GM19328 (cell line): ENCODE data around the gene PANX1.
"Not testable (repeated sequence)": the region's sequence is repeated elsewhere in the genome, so short reads cannot be mapped to it uniquely, and the experiment has no call there.

ENCODE experiments used
- ATAC-seq: cut with Tn5 transposase; IDR thresholded peaks from one replicate; pipeline ENCODE4 v1.9.1; 2021; ENCODE audit warnings: mild to moderate bottlenecking, moderate library complexity; ENCODE audit not compliant: unreplicated experiment

The PANX1 gene

GRCh38 chr11:94128746-94129511 is at the start of gene PANX1:
PANX1 (plus strand) TSS chr11:94128841; CDS start chr11:94129313, 472 bp downstream.
- ATAC-seq: peak; percentile 88

GRCh38 chr11:94084164-94084563 is 44.5 kb upstream of the PANX1 start:
- ATAC-seq: no peak

- no peak for ATAC-seq
Observed at GRCh38 chr11:94088906-94089305, 39.7 kb upstream of the PANX1 start.

- ATAC-seq: no peak
Observed at GRCh38 chr11:94089341-94089740, 39.3 kb upstream of the PANX1 start.

GRCh38 chr11:94090401-94090800 is 38.2 kb upstream of the PANX1 start:
- ATAC-seq: no peak

GRCh38 chr11:94091091-94091490 is 37.5 kb upstream of the PANX1 start:
- ATAC-seq: no peak

- ATAC-seq: no peak
Observed at GRCh38 chr11:94100253-94100652, 28.4 kb upstream of the PANX1 start.

GRCh38 chr11:94103471-94103870 is 25.2 kb upstream of the PANX1 start:
- no peak for ATAC-seq

- no peak for ATAC-seq
Observed at GRCh38 chr11:94104734-94105133, 23.9 kb upstream of the PANX1 start.

GRCh38 chr11:94106716-94107115 is 21.9 kb upstream of the PANX1 start:
- ATAC-seq: no peak

- no peak for ATAC-seq
Observed at GRCh38 chr11:94107363-94107762, 21.3 kb upstream of the PANX1 start.

- ATAC-seq: no peak
Observed at GRCh38 chr11:94111241-94111640, 17.4 kb upstream of the PANX1 start.

- no peak for ATAC-seq
Observed at GRCh38 chr11:94111660-94112059, 17.0 kb upstream of the PANX1 start.

GRCh38 chr11:94112206-94112953 is 16.3 kb upstream of the PANX1 start:
- no peak for ATAC-seq

GRCh38 chr11:94117197-94117574 is 11.5 kb upstream of the PANX1 start:
- no peak for ATAC-seq

GRCh38 chr11:94117871-94118270 is 10.8 kb upstream of the PANX1 start:
- no peak for ATAC-seq

- ATAC-seq: not testable (repeated sequence)
Observed at GRCh38 chr11:94119676-94120075, 9.0 kb upstream of the PANX1 start.

GRCh38 chr11:94120516-94120915 is 8.1 kb upstream of the PANX1 start:
- ATAC-seq: not testable (repeated sequence)

GRCh38 chr11:94120946-94121345 is 7.7 kb upstream of the PANX1 start:
- no peak for ATAC-seq

GRCh38 chr11:94125407-94126115 is 3.1 kb upstream of the PANX1 start:
- ATAC-seq: no peak

- ATAC-seq: no peak
Observed at GRCh38 chr11:94127638-94128037, 1.0 kb upstream of the PANX1 start.

- peak; percentile 21 for ATAC-seq
Observed at GRCh38 chr11:94128291-94128745, 323 bp upstream of the PANX1 start.
